Activated CD8-positive, alpha-beta memory T cell treated with anti-CD3 and anti-CD28 coated beads, Interleukin-2, amount 10 ng/mL, durations not matched to agents 7 days and 5 days (primary cell): ENCODE data around the gene SENP6. TPM values are rescaled to one million over a fixed set of nuclear protein-coding genes. Genes with fewer than 3 reads are reported as not detected.
"Not testable (repeated sequence)": the region's sequence is repeated elsewhere in the genome, so short reads cannot be mapped to it uniquely, and the experiment has no call there.

Experiments
- ATAC-seq: fragments of 150-1000 bp; cut with Tn5 transposase; one replicate; pipeline ENCODE4 v1.10.0; 2021; ENCODE audit warnings: moderate library complexity
- CTCF ChIA-PET: fragments of 350-600 bp; sonication (Branson Sonifier 250); formaldehyde crosslinking; loops from one replicate; lab custom pipeline; 2021; ENCODE audit warnings: antibody characterized with exemption; lab: Charles Lee
- DNase-seq: peaks from one replicate; pipeline ENCODE4 v3.0.0-alpha.2; 2020
- H3K27ac Mint-ChIP-seq: one replicate; pipeline ENCODE4 v1.8.0; 2021; ENCODE audit warnings: mild to moderate bottlenecking, mixed read lengths
- H3K27me3 Mint-ChIP-seq: one replicate; pipeline ENCODE4 v1.8.0; 2021; ENCODE audit warnings: mixed read lengths
- H3K36me3 Mint-ChIP-seq: one replicate; pipeline ENCODE4 v1.8.0; 2021; ENCODE audit warnings: mild to moderate bottlenecking, mixed read lengths
- H3K4me1 Mint-ChIP-seq: one replicate; pipeline ENCODE4 v1.8.0; 2021; ENCODE audit warnings: mixed read lengths
- H3K4me3 Mint-ChIP-seq: one replicate; pipeline ENCODE4 v1.8.0; 2021; ENCODE audit warnings: mild to moderate bottlenecking, moderate library complexity, mixed read lengths
- H3K9me3 Mint-ChIP-seq: one replicate; pipeline ENCODE4 v1.8.0; 2022; ENCODE audit warnings: low read depth, mixed read lengths
- total RNA-seq, 2 experiments: library from RNA; stranded (reverse); gene quantifications; one replicate each; pipeline ENCODE4 v1.2.3, GENCODE V29; 2021

Gene SENP6
- total RNA-seq, 2 experiments from 2014 or later: 79.2 to 80.4 TPM

- Mint-ChIP-seq H3K4me3 (no peak overlapping the region), H3K27ac (no peak overlapping the region), H3K27me3 (no peaks in the 10 kb centered on the region), H3K9me3 (no peaks in the 10 kb centered on the region), H3K4me1 (no peaks in the 10 kb centered on the region), H3K36me3 (peaks cover 45% of the 10 kb centered on the region)
- CTCF ChIA-PET: no interaction called here
- no peak for ATAC-seq
- DNase-seq: no peak
Measured at GRCh38 chr6:75642311-75642710, 40.6 kb downstream of the SENP6 start.

GRCh38 chr6:75643173-75643572 lies 41.5 kb downstream of the SENP6 start:
- H3K4me1 Mint-ChIP-seq: no peaks in the 10 kb centered on the region
- ATAC-seq (no peak), DNase-seq (no peak)
- no peaks in the 10 kb centered on the region for H3K27me3 Mint-ChIP-seq
- no peaks in the 10 kb centered on the region for H3K9me3 Mint-ChIP-seq
- no peak overlapping the region for H3K4me3 Mint-ChIP-seq
- peaks cover 45% of the 10 kb centered on the region for H3K36me3 Mint-ChIP-seq
- CTCF ChIA-PET: no interaction called here
- H3K27ac Mint-ChIP-seq: no peak overlapping the region

GRCh38 chr6:75656479-75656878 lies 54.8 kb downstream of the SENP6 start:
- Mint-ChIP-seq H3K36me3 (peaks cover 51% of the 10 kb centered on the region), H3K27me3 (no peaks in the 10 kb centered on the region), H3K4me1 (no peaks in the 10 kb centered on the region), H3K27ac (no peak overlapping the region), H3K4me3 (no peak overlapping the region), H3K9me3 (no peaks in the 10 kb centered on the region)
- DNase-seq (no peak), ATAC-seq (no peak)
- CTCF ChIA-PET: no interaction called here

- Mint-ChIP-seq H3K27me3 (no peaks in the 10 kb centered on the region), H3K36me3 (peaks cover 54% of the 10 kb centered on the region), H3K27ac (no peak overlapping the region), H3K4me3 (no peak overlapping the region), H3K9me3 (no peaks in the 10 kb centered on the region), H3K4me1 (no peaks in the 10 kb centered on the region)
- ATAC-seq (no peak), DNase-seq (no peak)
- CTCF ChIA-PET: no interaction called here
Measured at GRCh38 chr6:75657327-75657726, 55.6 kb downstream of the SENP6 start.

- no peaks in the 10 kb centered on the region for H3K9me3 Mint-ChIP-seq
- H3K36me3 Mint-ChIP-seq: peaks cover 38% of the 10 kb centered on the region
- ATAC-seq (no peak), DNase-seq (no peak)
- no peak overlapping the region for H3K27ac Mint-ChIP-seq
- CTCF ChIA-PET: no interaction called here
- H3K4me1 Mint-ChIP-seq: no peaks in the 10 kb centered on the region
- H3K27me3 Mint-ChIP-seq: no peaks in the 10 kb centered on the region
- no peak overlapping the region for H3K4me3 Mint-ChIP-seq
Measured at GRCh38 chr6:75666592-75666991, 64.9 kb downstream of the SENP6 start.

- H3K27ac Mint-ChIP-seq: no peak overlapping the region
- no peaks in the 10 kb centered on the region for H3K9me3 Mint-ChIP-seq
- peaks cover 34% of the 10 kb centered on the region for H3K36me3 Mint-ChIP-seq
- DNase-seq: no peak
- CTCF ChIA-PET: no interaction called here
- H3K4me3 Mint-ChIP-seq: no peak overlapping the region
- ATAC-seq: no peak
- no peaks in the 10 kb centered on the region for H3K4me1 Mint-ChIP-seq
- H3K27me3 Mint-ChIP-seq: no peaks in the 10 kb centered on the region
Measured at GRCh38 chr6:75673884-75674283, 72.2 kb downstream of the SENP6 start.

GRCh38 chr6:75676377-75676776 lies 74.7 kb downstream of the SENP6 start:
- Mint-ChIP-seq H3K4me1 (no peaks in the 10 kb centered on the region), H3K36me3 (peaks cover 52% of the 10 kb centered on the region), H3K9me3 (peaks cover 5% of the 10 kb centered on the region), H3K27me3 (no peaks in the 10 kb centered on the region), H3K4me3 (no peak overlapping the region), H3K27ac (no peak overlapping the region)
- DNase-seq (no peak), ATAC-seq (no peak)
- CTCF ChIA-PET: no interaction called here

- H3K27me3 Mint-ChIP-seq, DNase-seq, ATAC-seq, CTCF ChIA-PET, H3K27ac Mint-ChIP-seq, H3K4me3 Mint-ChIP-seq, H3K4me1 Mint-ChIP-seq: not testable (repeated sequence)
- Mint-ChIP-seq H3K36me3 (peaks cover 92% of the 10 kb centered on the region), H3K9me3 (peaks cover 14% of the 10 kb centered on the region)
Measured at GRCh38 chr6:75682548-75682947, 80.9 kb downstream of the SENP6 start.

- H3K27me3 Mint-ChIP-seq, H3K4me3 Mint-ChIP-seq, CTCF ChIA-PET, DNase-seq, H3K4me1 Mint-ChIP-seq, H3K27ac Mint-ChIP-seq, ATAC-seq: not testable (repeated sequence)
- Mint-ChIP-seq H3K9me3 (peaks cover 14% of the 10 kb centered on the region), H3K36me3 (peaks cover 92% of the 10 kb centered on the region)
Measured at GRCh38 chr6:75683005-75683404, 81.3 kb downstream of the SENP6 start.

- H3K4me1 Mint-ChIP-seq, CTCF ChIA-PET: not testable (repeated sequence)
- H3K36me3 Mint-ChIP-seq: peaks cover 59% of the 10 kb centered on the region
Measured at GRCh38 chr6:75687535-75687934, 85.9 kb downstream of the SENP6 start.

GRCh38 chr6:75687937-75688336 lies 86.3 kb downstream of the SENP6 start:
- H3K4me1 Mint-ChIP-seq, H3K4me3 Mint-ChIP-seq, ATAC-seq, DNase-seq, H3K9me3 Mint-ChIP-seq, CTCF ChIA-PET, H3K27me3 Mint-ChIP-seq, H3K27ac Mint-ChIP-seq: not testable (repeated sequence)
- H3K36me3 Mint-ChIP-seq: peaks cover 55% of the 10 kb centered on the region

More at GRCh38 chr6:75687535-75687934, 85.9 kb downstream of the SENP6 start:
- ATAC-seq, DNase-seq, H3K27me3 Mint-ChIP-seq, H3K27ac Mint-ChIP-seq, H3K4me3 Mint-ChIP-seq, H3K9me3 Mint-ChIP-seq: not testable (repeated sequence)

GRCh38 chr6:75689576-75689975 lies 87.9 kb downstream of the SENP6 start:
- no peak for ATAC-seq
- Mint-ChIP-seq H3K4me1 (peaks cover 9% of the 10 kb centered on the region), H3K27me3 (no peaks in the 10 kb centered on the region), H3K4me3 (no peak overlapping the region), H3K27ac (no peak overlapping the region), H3K36me3 (peaks cover 42% of the 10 kb centered on the region), H3K9me3 (no peaks in the 10 kb centered on the region)
- DNase-seq: no peak
- CTCF ChIA-PET: no interaction called here

- Mint-ChIP-seq H3K9me3 (no peaks in the 10 kb centered on the region), H3K36me3 (peaks cover 33% of the 10 kb centered on the region), H3K4me3 (no peak overlapping the region), H3K27ac (no peak overlapping the region), H3K27me3 (no peaks in the 10 kb centered on the region), H3K4me1 (peaks cover 5% of the 10 kb centered on the region)
- DNase-seq (no peak), ATAC-seq (no peak)
- CTCF ChIA-PET: no interaction called here
Measured at GRCh38 chr6:75691012-75691411, 89.3 kb downstream of the SENP6 start.

- Mint-ChIP-seq H3K27ac (no peak overlapping the region), H3K27me3 (no peaks in the 10 kb centered on the region), H3K36me3 (peaks cover 31% of the 10 kb centered on the region), H3K4me1 (no peaks in the 10 kb centered on the region), H3K4me3 (no peak overlapping the region), H3K9me3 (no peaks in the 10 kb centered on the region)
- no peak for ATAC-seq
- CTCF ChIA-PET: no interaction called here
- no peak for DNase-seq
Measured at GRCh38 chr6:75693534-75693933, 91.9 kb downstream of the SENP6 start.

GRCh38 chr6:75694406-75694805 lies 92.7 kb downstream of the SENP6 start:
- H3K36me3 Mint-ChIP-seq: peaks cover 27% of the 10 kb centered on the region
- CTCF ChIA-PET: no interaction called here

More at GRCh38 chr6:75694406-75694805, 92.7 kb downstream of the SENP6 start:
- DNase-seq (no peak), ATAC-seq (no peak)
- Mint-ChIP-seq H3K4me3 (no peak overlapping the region), H3K27me3 (no peaks in the 10 kb centered on the region), H3K27ac (no peak overlapping the region), H3K9me3 (no peaks in the 10 kb centered on the region), H3K4me1 (no peaks in the 10 kb centered on the region)
